ENCODE results near the gene UFC1. TPM values are rescaled to one million over a fixed set of nuclear protein-coding genes. Genes with fewer than 3 reads are reported as not detected.

The UFC1 gene
- total RNA-seq, 4 donors from 2014 or later, result 60.5 to 83.7 (median 72.8) TPM

- no peak for TF ChIP-seq POLR2AphosphoS5 (IDR thresholded peaks at IDR 0.05)
- no peak for TF ChIP-seq EP300 (IDR thresholded peaks at IDR 0.05)
- TF ChIP-seq POLR2A (IDR thresholded peaks at IDR 0.05), result no peak
- TF ChIP-seq CTCF (IDR thresholded peaks at IDR 0.05), result no peak
- Histone ChIP-seq H3K9me3 (no peaks in the 10 kb centered on the region), H3K4me1 (peaks cover 11 to 50% (median 23%) of the 10 kb centered on the region in 3 donors), H3K36me3 (peaks cover 0 to 66% of the 10 kb centered on the region in 2 donors), H3K4me3 (no peak overlapping the region), H3K27me3 (no peaks in the 10 kb centered on the region), H3K27ac (peak overlapping the region in 1 of 4 donors; percentile 14)
- no peak for ATAC-seq
- 66 to 70% methylated on average over 2 to 3 of the region's 3 CpGs for WGBS, 2 donors (ENCODE audit: low coverage in 1 of 2)
These were observed 32.6 kb upstream of the UFC1 start for GRCh38 chr1:161121042-161121650.

DNA sequence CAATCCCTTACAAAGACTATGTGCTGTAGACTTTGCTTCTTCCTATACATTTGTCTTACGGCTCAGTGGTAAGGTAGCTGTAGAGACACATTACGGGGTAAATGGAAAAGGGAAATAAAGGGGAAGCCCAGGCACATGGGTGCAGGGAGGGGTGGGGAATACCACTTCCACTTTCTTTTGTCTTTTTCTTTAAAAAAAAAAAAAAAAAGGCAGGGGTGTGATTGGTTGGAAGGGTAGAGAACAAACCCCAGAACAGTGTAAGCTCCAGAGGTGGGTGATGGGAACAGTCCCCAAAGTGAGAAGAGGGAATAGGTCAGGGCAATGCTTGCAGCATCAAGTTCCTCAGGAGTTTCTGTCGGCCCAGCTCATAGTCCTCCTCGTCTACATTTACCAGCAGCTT, 31.9 kb upstream of the UFC1 start:
- Histone ChIP-seq H3K9me3 (no peaks in the 10 kb centered on the region), H3K4me3 (no peak overlapping the region), H3K36me3 (peaks cover 0 to 71% of the 10 kb centered on the region in 2 donors), H3K27me3 (no peaks in the 10 kb centered on the region), H3K4me1 (peaks cover 11 to 48% (median 16%) of the 10 kb centered on the region in 3 donors), H3K27ac (no peak overlapping the region)
- TF ChIP-seq CTCF (IDR thresholded peaks at IDR 0.05), result no peak
- no peak for ATAC-seq
- WGBS, 2 donors (ENCODE audit: low coverage in 1 of 2), result 63 to 80% methylated on average over 2 to 4 of the region's 4 CpGs

GRCh38 chr1:161122967-161123366, 30.8 kb upstream of the UFC1 start:
- Histone ChIP-seq H3K9me3 (no peaks in the 10 kb centered on the region), H3K4me1 (peaks cover 11 to 54% (median 18%) of the 10 kb centered on the region in 3 donors), H3K27me3 (no peaks in the 10 kb centered on the region), H3K27ac (no peak overlapping the region), H3K36me3 (peaks cover 0 to 78% of the 10 kb centered on the region in 2 donors), H3K4me3 (no peak overlapping the region)
- ATAC-seq, result no peak
- TF ChIP-seq POLR2AphosphoS5 (IDR thresholded peaks at IDR 0.05), result no peak
- no peak for TF ChIP-seq CTCF (IDR thresholded peaks at IDR 0.05)
- TF ChIP-seq EP300 (IDR thresholded peaks at IDR 0.05), result no peak
- TF ChIP-seq POLR2A (IDR thresholded peaks at IDR 0.05), result no peak
- no CpG with 5 or more reads among the region's 6 CpGs for WGBS, 2 donors (ENCODE audit: low coverage in 1 of 2)

DNA sequence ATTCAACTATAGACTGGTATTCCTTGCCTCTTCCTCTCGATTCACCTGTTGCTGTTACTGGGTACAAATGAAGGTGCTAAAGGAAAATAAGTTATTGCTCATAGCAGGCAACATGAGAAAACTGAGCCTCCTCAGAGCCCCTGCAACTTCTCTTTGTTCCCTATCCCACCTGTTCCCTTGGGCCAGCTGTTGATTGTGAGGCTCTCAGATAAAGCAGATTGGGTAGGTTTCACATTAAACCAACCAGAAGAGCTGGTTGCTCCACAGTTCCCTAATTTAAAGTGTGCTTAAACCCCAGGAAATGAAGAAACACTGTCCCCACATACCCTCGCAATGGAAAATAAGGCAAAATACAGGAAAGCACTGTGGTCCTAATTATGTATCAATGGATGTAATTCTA, 26.1 kb upstream of the UFC1 start:
- H3K36me3 ChIP-seq, result peaks cover 0 to 67% of the 10 kb centered on the region in 2 donors
- H3K4me3 ChIP-seq, result no peak overlapping the region
- peaks cover 0 to 60% (median 16%) of the 10 kb centered on the region in 3 donors for H3K4me1 ChIP-seq
- WGBS, 2 donors (ENCODE audit: low coverage in 1 of 2), result 94 to 100% methylated on average over 2 of the region's 2 CpGs
- no peak overlapping the region for H3K27ac ChIP-seq
- no peaks in the 10 kb centered on the region for H3K27me3 ChIP-seq
- no peak for TF ChIP-seq EP300 (IDR thresholded peaks at IDR 0.05)
- TF ChIP-seq POLR2AphosphoS5 (IDR thresholded peaks at IDR 0.05), result no peak
- TF ChIP-seq CTCF (IDR thresholded peaks at IDR 0.05), result no peak
- no peak for TF ChIP-seq POLR2A (IDR thresholded peaks at IDR 0.05)
- ATAC-seq, result no peak
- H3K9me3 ChIP-seq, result no peaks in the 10 kb centered on the region

Data from gastroesophageal sphincter (tissue), 4 donors.